GM12878 (cell line): ENCODE measurements around the gene PRRX2. TPM values are rescaled to one million over a fixed set of nuclear protein-coding genes. Genes with fewer than 3 reads are reported as not detected.

ENCODE experiments used
- ATAC-seq: fragments of 200-7000 bp; cut with Tn5 transposase; 3 replicates; pipeline ENCODE4 v1.9.1; 2020; ENCODE audit warnings: mild to moderate bottlenecking, moderate library complexity
- BruUV-seq: library from RNA; stranded (reverse); fragments of 400-500 nt; replicated peaks from 2 replicates; lab custom pipeline; 2021; lab: Mats Ljungman, UMichigan
- CTCF ChIA-PET: fragments of 300-600 bp; sonication (Branson Sonifier 250); formaldehyde crosslinking; extraction: SDS; loops from one replicate; lab custom pipeline; 2021; ENCODE audit warnings: inconsistent platforms; lab: Yijun Ruan, JAX
- POLR2A ChIA-PET: fragments of 350-600 bp; formaldehyde crosslinking; extraction: SDS; loops from one replicate; lab custom pipeline; 2021; ENCODE audit warnings: inconsistent platforms; lab: Charles Lee
- RAD21 ChIA-PET: fragments of 300-600 bp; sonication (Branson Sonifier 250); formaldehyde crosslinking; loops from one replicate; lab custom pipeline; 2023; ENCODE audit warnings: antibody characterized with exemption; ENCODE audit not compliant: unreplicated experiment; lab: Charles Lee
- SMC1A ChIA-PET: fragments of 300-600 bp; sonication (Branson Sonifier 250); formaldehyde crosslinking; loops from one replicate; lab custom pipeline; 2023; ENCODE audit not compliant: unreplicated experiment, uncharacterized antibody; lab: Charles Lee
- DNase-seq: peaks from one replicate; pipeline ENCODE4 v3.0.0-alpha.2; 2011; ENCODE audit warnings: low read depth, low spot score
- FAIRE-seq: peaks from 3 replicates; lab custom pipeline; 2011; peaks lifted over from hg19 to GRCh38; lab: Jason Lieb, UNC
- H2AFZ ChIP-seq: 2 replicates; pipeline ENCODE4 v1.6.0; 2011; ENCODE audit warnings: low read depth, low read length, control low read depth; ENCODE audit not compliant: control insufficient read depth
- H3K27ac ChIP-seq: 2 replicates; pipeline ENCODE4 v1.5.1; 2011; ENCODE audit warnings: control low read depth; ENCODE audit not compliant: control insufficient read depth, insufficient read depth
- H3K27me3 ChIP-seq, 2 experiments: replicated peaks in 1 of 2; 2 replicates each; pipeline versions ENCODE4 v1.6.0 to v1.6.1; 2011; ENCODE audit warnings: low read length in 1 of 2; ENCODE audit not compliant: control insufficient read depth in 2 of 2, insufficient read depth in 2 of 2
- H3K36me3 ChIP-seq, 2 experiments: 2 replicates each; pipeline ENCODE4 v1.5.1; 2011; ENCODE audit warnings: low read length in 1 of 2; ENCODE audit not compliant: control insufficient read depth in 2 of 2, insufficient read depth in 2 of 2
- H3K4me1 ChIP-seq: 2 replicates; pipeline ENCODE4 v1.6.1; 2011; ENCODE audit warnings: mild to moderate bottlenecking, low read length, moderate library complexity, mixed read lengths; ENCODE audit not compliant: control insufficient read depth, insufficient read depth
- H3K4me2 ChIP-seq: 2 replicates; pipeline ENCODE4 v1.6.0; 2011; ENCODE audit warnings: control low read depth; ENCODE audit not compliant: control insufficient read depth, insufficient read depth
- H3K4me3 ChIP-seq: fragments of 200-600 bp; sonication (generic); 2 replicates; pipeline ENCODE4 v1.5.1; 2016
- H3K79me2 ChIP-seq: 2 replicates; pipeline ENCODE4 v1.6.0; 2011; ENCODE audit warnings: low read length; ENCODE audit not compliant: control insufficient read depth, insufficient read depth
- H3K9ac ChIP-seq: 2 replicates; pipeline ENCODE4 v1.8.0; 2011; ENCODE audit warnings: low read length, control low read depth, mixed read lengths; ENCODE audit not compliant: control insufficient read depth, insufficient read depth
- H3K9me3 ChIP-seq: replicated peaks from 3 replicates; pipeline ENCODE4 v1.5.1; 2011; ENCODE audit warnings: mild to moderate bottlenecking, low read length; ENCODE audit not compliant: control insufficient read depth, insufficient read depth
- H4K20me1 ChIP-seq: 2 replicates; pipeline ENCODE4 v1.6.0; 2011; ENCODE audit not compliant: control insufficient read depth, insufficient read depth
- BHLHE40 ChIP-seq, 2 experiments: fragments of 450-650 bp in 1 of 2; IDR thresholded peaks; 2 replicates each; pipeline ENCODE4 v1.6.1; 2011 to 2017; ENCODE audit warnings: low read depth in 2 of 2, borderline replicate concordance in 1 of 2, improper control_type of control experiment in 1 of 2, low read length in 1 of 2, mild to moderate bottlenecking in 1 of 2
- BMI1 ChIP-seq: fragments of 450-650 bp; IDR thresholded peaks from 2 replicates; pipeline ENCODE4 v1.6.1; 2016; ENCODE audit warnings: mild to moderate bottlenecking, moderate library complexity, borderline replicate concordance
- CHD2 ChIP-seq: IDR thresholded peaks from 2 replicates; pipeline ENCODE4 v1.6.1; 2011; ENCODE audit warnings: low read depth, low read length, improper control_type of control experiment, borderline replicate concordance
- ESRRA ChIP-seq: IDR thresholded peaks from 2 replicates; pipeline ENCODE4 v1.6.1; 2012; ENCODE audit warnings: mild to moderate bottlenecking, low read length, improper control_type of control experiment
- FOS ChIP-seq: IDR thresholded peaks from 3 replicates; pipeline ENCODE4 v1.6.1; 2011; ENCODE audit warnings: borderline replicate concordance; ENCODE audit not compliant: insufficient read length; ENCODE audit errors: extremely low read depth
- MTA2 ChIP-seq: fragments of 450-650 bp; IDR thresholded peaks from 2 replicates; pipeline ENCODE4 v1.6.1; 2016; ENCODE audit warnings: low read depth, mild to moderate bottlenecking, moderate library complexity
- MXI1 ChIP-seq: fragments of 150-350 bp; IDR thresholded peaks from 2 replicates; pipeline ENCODE4 v1.6.1; 2011; ENCODE audit warnings: low read depth, mild to moderate bottlenecking, inconsistent platforms, low read length, improper control_type of control experiment
- PML ChIP-seq: IDR thresholded peaks from 2 replicates; pipeline ENCODE4 v1.6.1; 2012; ENCODE audit warnings: low read length, inconsistent platforms
- POU2F2 ChIP-seq: IDR thresholded peaks from 3 replicates; pipeline ENCODE4 v1.6.1; 2011; ENCODE audit warnings: low read depth, mild to moderate bottlenecking, low read length, borderline replicate concordance
- RAD51 ChIP-seq: fragments of 450-650 bp; IDR thresholded peaks from 2 replicates; pipeline ENCODE4 v1.6.1; 2016; ENCODE audit warnings: moderate library complexity, mild to moderate bottlenecking, inconsistent platforms
- SIX5 ChIP-seq: IDR thresholded peaks from 2 replicates; pipeline ENCODE4 v1.6.1; 2011; ENCODE audit warnings: mild to moderate bottlenecking, low read depth, low read length, moderate library complexity; ENCODE audit not compliant: severe bottlenecking
- SKIL ChIP-seq: fragments of 450-650 bp; IDR thresholded peaks from 2 replicates; pipeline ENCODE4 v1.6.1; 2017; ENCODE audit warnings: mild to moderate bottlenecking, low read depth, inconsistent platforms; ENCODE audit not compliant: poor library complexity, severe bottlenecking
- ZNF24 ChIP-seq: fragments of 450-650 bp; IDR thresholded peaks from 2 replicates; pipeline ENCODE4 v1.6.1; 2017; ENCODE audit warnings: antibody characterized with exemption, mild to moderate bottlenecking
- ZNF622 ChIP-seq: fragments of 450-650 bp; IDR thresholded peaks from 2 replicates; pipeline ENCODE4 v1.6.1; 2017; ENCODE audit warnings: mild to moderate bottlenecking, inconsistent platforms
- WGBS: methylation state at CpG from one replicate; pipeline ENCODE4 v1.1.6; 2016; ENCODE audit warnings: low lambda C conversion rate; ENCODE audit not compliant: insufficient replicate concordance, insufficient coverage; ENCODE audit errors: missing lambda C conversion rate; 5-methylcytosine and 5-hydroxymethylcytosine counted together
- in situ Hi-C: fragments of 300-500 bp; cut with MboI; formaldehyde crosslinking; loops from 9 replicates; pipeline ENCODE4 v1.14.3; 2018; ENCODE audit warnings: mixed read lengths
- intact Hi-C: fragments of 100-400 bp; cut with micrococcal nuclease; formaldehyde crosslinking; loops from one replicate; pipeline ENCODE4 v1.14.2; 2022; ENCODE audit not compliant: unreplicated experiment
- polyA plus RNA-seq, 11 experiments: library from polyadenylated mRNA; depleted of rRNA in 4 of 11; unstranded in 6 of 11; stranded (reverse) in 5 of 11; fragments of >200 nt; fragmentation: Nextera tagmentation in 4 of 11; fragmentation: Illumina TruSeq in 1 of 11; extraction: Ambion mirVana in 4 of 11; extraction: Trizol in 1 of 11; gene quantifications; 1 replicate in 1 of 11; 2 replicates in 10 of 11; pipeline versions ENCODE4 v1.2.1 to v1.2.3, GENCODE V29; 2011 to 2016; ENCODE audit warnings: inconsistent platforms in 2 of 11, missing spikeins in 2 of 11, low read depth in 1 of 11
- total RNA-seq, 4 experiments: library from RNA; depleted of rRNA in 3 of 4; stranded (reverse); fragments of >200 nt in 3 of 4; fragmentation: Illumina TruSeq in 1 of 4; extraction: Trizol in 1 of 4; gene quantifications; 2 replicates each; pipeline versions ENCODE4 v1.2.1 to v1.2.3, GENCODE V29; 2013 to 2021
- TF ChIP-seq, protein P1 (sequence below): fragments of 450-650 bp; conservative IDR thresholded peaks from 2 replicates; pipeline ENCODE4 v1.6.1; 2017; ENCODE audit warnings: mild to moderate bottlenecking, moderate library complexity

Gene PRRX2
- total and polyA plus RNA-seq, 10 of the 15 experiments (the other 5 are each of a cell fraction or from before 2014, with no cell fraction given), result not detected

GRCh38 chr9:129676287-129676686 lies 10.8 kb downstream of the PRRX2 start:
- TF ChIP-seq PML, result no peak
- no peak for TF ChIP-seq CHD2
- TF ChIP-seq MXI1, result no peak
- TF ChIP-seq ZNF622, result no peak
- TF ChIP-seq FOS, result no peak
- no peak for TF ChIP-seq MTA2
- TF ChIP-seq ZNF24, result no peak
- TF ChIP-seq, protein P1, sequence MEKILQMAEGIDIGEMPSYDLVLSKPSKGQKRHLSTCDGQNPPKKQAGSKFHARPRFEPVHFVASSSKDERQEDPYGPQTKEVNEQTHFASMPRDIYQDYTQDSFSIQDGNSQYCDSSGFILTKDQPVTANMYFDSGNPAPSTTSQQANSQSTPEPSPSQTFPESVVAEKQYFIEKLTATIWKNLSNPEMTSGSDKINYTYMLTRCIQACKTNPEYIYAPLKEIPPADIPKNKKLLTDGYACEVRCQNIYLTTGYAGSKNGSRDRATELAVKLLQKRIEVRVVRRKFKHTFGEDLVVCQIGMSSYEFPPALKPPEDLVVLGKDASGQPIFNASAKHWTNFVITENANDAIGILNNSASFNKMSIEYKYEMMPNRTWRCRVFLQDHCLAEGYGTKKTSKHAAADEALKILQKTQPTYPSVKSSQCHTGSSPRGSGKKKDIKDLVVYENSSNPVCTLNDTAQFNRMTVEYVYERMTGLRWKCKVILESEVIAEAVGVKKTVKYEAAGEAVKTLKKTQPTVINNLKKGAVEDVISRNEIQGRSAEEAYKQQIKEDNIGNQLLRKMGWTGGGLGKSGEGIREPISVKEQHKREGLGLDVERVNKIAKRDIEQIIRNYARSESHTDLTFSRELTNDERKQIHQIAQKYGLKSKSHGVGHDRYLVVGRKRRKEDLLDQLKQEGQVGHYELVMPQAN, result no peak
- no peak for TF ChIP-seq SIX5
- TF ChIP-seq ESRRA, result no peak
- TF ChIP-seq POU2F2, result no peak
- no peak for TF ChIP-seq BHLHE40 (IDR thresholded peaks at IDR 0.05; ENCODE audit: borderline replicate concordance in 1 of 2, low read depth in 2 of 2, low read length in 1 of 2)
- TF ChIP-seq RAD51, result no peak
- no peak for TF ChIP-seq SKIL
- no peak for TF ChIP-seq BMI1
- ChIA-PET RAD21 (no interaction called here), SMC1A (no interaction called here)

More at GRCh38 chr9:129676287-129676686, 10.8 kb downstream of the PRRX2 start:
- Histone ChIP-seq H3K9me3 (no peaks in the 10 kb centered on the region), H3K79me2 (no peaks in the 10 kb centered on the region), H3K4me1 (no peaks in the 10 kb centered on the region), H3K27ac (no peak overlapping the region), H3K4me2 (no peak overlapping the region), H3K4me3 (no peak overlapping the region), H3K36me3 (no peaks in the 10 kb centered on the region), H2AFZ (no peak overlapping the region), H4K20me1 (no peaks in the 10 kb centered on the region), H3K27me3 (peaks cover 0 to 2% of the 10 kb centered on the region in 2 experiments; a peak in 2 of 4 replicates), H3K9ac (no peak overlapping the region)
- WGBS, result 4% methylated on average over 4 of the region's 4 CpGs
- intact Hi-C loops, result no loop called here
- DNase-seq (no peak), FAIRE-seq (no peak), ATAC-seq (no peak)
- BruUV-seq, result no TSS peak
- in situ Hi-C loops, result no loop called here
- POLR2A ChIA-PET, result no interaction called here
- CTCF ChIA-PET, result no interaction called here
